Dermis microvascular lymphatic vessel endothelial cell (primary cell): ENCODE results near the gene CCM2. TPM values are rescaled to one million over a fixed set of nuclear protein-coding genes. Genes with fewer than 3 reads are reported as not detected.
A peak's percentile ranks its signal among the peaks of the same experiment; 100 is the strongest.
"Not testable (repeated sequence)": the region's sequence is repeated elsewhere in the genome, so short reads cannot be mapped to it uniquely, and the experiment has no call there.

Experiments
- DNase-seq, 2 donors: peaks; one replicate each; pipeline versions ENCODE4 v3.0.0 to v3.0.0-alpha.2; 2010; ENCODE audit warnings: low read depth in 2 of 2
- total RNA-seq: library from RNA; depleted of rRNA; stranded (reverse); fragments of >200 nt; gene quantifications from 2 replicates; pipeline ENCODE4 v1.2.1, GENCODE V29; 2014

CCM2 gene
- total RNA-seq, 1 donor from 2014 or later = 44.4 TPM

- no peak for DNase-seq
These were observed 100.9 kb downstream of the CCM2 start for GRCh38 chr7:45100761-45101480.

GRCh38 chr7:45101748-45102147, 101.7 kb downstream of the CCM2 start:
- DNase-seq = no peak

- DNase-seq = no peak
These were observed 103.0 kb downstream of the CCM2 start for GRCh38 chr7:45102785-45103712.

- DNase-seq = no peak
These were observed 104.2 kb downstream of the CCM2 start for GRCh38 chr7:45103958-45104843.

GRCh38 chr7:45104844-45105587, 105.0 kb downstream of the CCM2 start:
- no peak for DNase-seq

GRCh38 chr7:45105588-45106188, 105.7 kb downstream of the CCM2 start:
- DNase-seq = no peak

- no peak for DNase-seq
These were observed 106.8 kb downstream of the CCM2 start for GRCh38 chr7:45106820-45107219.

GRCh38 chr7:45107356-45107755, 107.4 kb downstream of the CCM2 start:
- no peak for DNase-seq

- DNase-seq = no peak
These were observed 108.9 kb downstream of the CCM2 start for GRCh38 chr7:45108863-45109262.

- peak; percentile 88 to 92 for DNase-seq
These were observed 111.6 kb downstream of the CCM2 start, which contains the start of gene TBRG4 for GRCh38 chr7:45111298-45112223. Gene TBRG4, minus strand, starts transcription at chr7:45111697. Its CDS starts 2,460 bp downstream, at chr7:45109237.

GRCh38 chr7:45112648-45113047, 112.6 kb downstream of the CCM2 start:
- no peak for DNase-seq

- not testable (repeated sequence) for DNase-seq
These were observed 114.3 kb downstream of the CCM2 start for GRCh38 chr7:45114257-45114656.

- no peak for DNase-seq
These were observed 114.9 kb downstream of the CCM2 start for GRCh38 chr7:45114926-45115325.

- no peak for DNase-seq
These were observed 116.0 kb downstream of the CCM2 start for GRCh38 chr7:45116048-45116447.

- DNase-seq = no peak
These were observed 117.6 kb downstream of the CCM2 start for GRCh38 chr7:45117582-45117981.

- DNase-seq = no peak
These were observed 118.3 kb downstream of the CCM2 start for GRCh38 chr7:45118292-45118691.

- no peak for DNase-seq
These were observed 118.9 kb downstream of the CCM2 start for GRCh38 chr7:45118889-45119331.

- DNase-seq = no peak
These were observed 119.5 kb downstream of the CCM2 start for GRCh38 chr7:45119550-45119949.
